Measurements from ENCODE around the gene SMOC2.

The SMOC2 gene

GRCh38 chr6:168600381-168600780 is 159.4 kb downstream of the SMOC2 start:
- ChIA-PET CTCF (interaction anchor here (0.6 to 1.4 kb wide), 2 partner anchors 8 to 13 kb away, joined by 3 to 4 read pairs; no protein-coding TSS in a partner anchor), POLR2A (interaction anchor here (0.7 kb wide), 1 partner anchor 104 kb away, joined by 4 read pairs; no protein-coding TSS in a partner anchor)

GRCh38 chr6:168601111-168601510 is 160.1 kb downstream of the SMOC2 start:
- Histone ChIP-seq H3K36me3 (ENCODE audit: control insufficient read depth in 2 of 2, insufficient read depth in 1 of 2, low read length in 2 of 2) (no peaks in the 10 kb centered on the region), H3K27ac (ENCODE audit: extremely low read depth, low read depth, low read length) (no peak overlapping the region), H3K4me3 (ENCODE audit: low read depth, low read length) (no peak overlapping the region), H3K9me3 (ENCODE audit: control insufficient read depth, insufficient read depth, low read depth, low read length) (no peaks in the 10 kb centered on the region), H3K4me1 (ENCODE audit: control insufficient read depth, insufficient read depth, low read length) (no peaks in the 10 kb centered on the region)
- TF ChIP-seq ZNF561 (tag by site-specific recombination; IDR thresholded peaks at IDR 0.05; ENCODE audit: borderline replicate concordance) (no peak), ZNF274 (IDR thresholded peaks at IDR 0.05; ENCODE audit: low read length) (no peak), ZNF274 (tag by site-specific recombination; IDR thresholded peaks at IDR 0.05; ENCODE audit: borderline replicate concordance) (no peak), ZIC2 (tag by site-specific recombination; IDR thresholded peaks at IDR 0.05) (no peak), ZNF214 (tag by site-specific recombination; IDR thresholded peaks at IDR 0.05; ENCODE audit: borderline replicate concordance) (no peak), ZNF544 (tag by site-specific recombination; IDR thresholded peaks at IDR 0.05) (no peak), ZNF658 (tag by site-specific recombination; IDR thresholded peaks at IDR 0.05) (no peak), ZNF670 (tag by site-specific recombination; IDR thresholded peaks at IDR 0.05; ENCODE audit: low read depth) (no peak), ZNF311 (tag by site-specific recombination; IDR thresholded peaks at IDR 0.05; ENCODE audit: borderline replicate concordance) (no peak), ZNF558 (tag by site-specific recombination; IDR thresholded peaks at IDR 0.05) (no peak)
- CTCF ChIA-PET: interaction anchor here (1.4 kb wide), 1 partner anchor 14 kb away, joined by 4 read pairs; no protein-coding TSS in a partner anchor
- POLR2A ChIA-PET: no interaction called here

More at GRCh38 chr6:168600381-168600780, 159.4 kb downstream of the SMOC2 start:
- Histone ChIP-seq H3K9me3 (ENCODE audit: control insufficient read depth, insufficient read depth, low read depth, low read length) (no peaks in the 10 kb centered on the region), H3K27ac (ENCODE audit: extremely low read depth, low read depth, low read length) (no peak overlapping the region), H3K4me1 (ENCODE audit: control insufficient read depth, insufficient read depth, low read length) (no peaks in the 10 kb centered on the region), H3K4me3 (ENCODE audit: low read depth, low read length) (no peak overlapping the region), H3K36me3 (ENCODE audit: control insufficient read depth in 2 of 2, insufficient read depth in 1 of 2, low read length in 2 of 2) (no peaks in the 10 kb centered on the region)
- no peak for TF ChIP-seq WT1 (tag by site-specific recombination; IDR thresholded peaks at IDR 0.05)
- no peak for TF ChIP-seq ZNF518A (tag by site-specific recombination; conservative IDR thresholded peaks at IDR 0.05; ENCODE audit: low read depth)
- no peak for TF ChIP-seq ZNF223 (tag by site-specific recombination; IDR thresholded peaks at IDR 0.05)
- TF ChIP-seq HIC1 (tag by site-specific recombination; IDR thresholded peaks at IDR 0.05): no peak
- no peak for TF ChIP-seq SP3 (tag by site-specific recombination; IDR thresholded peaks at IDR 0.05)
- TF ChIP-seq ZNF266 (tag by site-specific recombination; IDR thresholded peaks at IDR 0.05; ENCODE audit: low read depth): no peak
- TF ChIP-seq GFI1B (tag by site-specific recombination; IDR thresholded peaks at IDR 0.05): no peak
- no peak for TF ChIP-seq YY1 (tag by site-specific recombination; IDR thresholded peaks at IDR 0.05)
- TF ChIP-seq ZNF837 (tag by site-specific recombination; IDR thresholded peaks at IDR 0.05): no peak
- no peak for TF ChIP-seq ZNF221 (tag by site-specific recombination; IDR thresholded peaks at IDR 0.05; ENCODE audit: borderline replicate concordance)
- TF ChIP-seq ZNF585B (tag by site-specific recombination; IDR thresholded peaks at IDR 0.05): no peak
- TF ChIP-seq SETDB1 (IDR thresholded peaks at IDR 0.05; ENCODE audit: insufficient read length, low read length): no peak
- TF ChIP-seq ZNF350 (tag by site-specific recombination; IDR thresholded peaks at IDR 0.05): no peak
- TF ChIP-seq KLF16 (tag by site-specific recombination; IDR thresholded peaks at IDR 0.05): no peak

All from HEK293 (cell line).